Measurements from ENCODE around the gene ASB5.

GRCh38 chr4:176309046-176309445, 40.0 kb upstream of the ASB5 start:
- TF ChIP-seq CTCF (IDR thresholded peaks at IDR 0.05) (no peak), EZH2 (IDR thresholded peaks at IDR 0.05; ENCODE audit: borderline replicate concordance, insufficient read depth, low read depth, low read length, poor library complexity, severe bottlenecking) (no peak)
